SW 1271 (cell line): ENCODE data around the gene CLIC5.
A peak's percentile ranks its signal among the peaks of the same experiment; 100 is the strongest.

ENCODE experiments used
- DNase-seq, 2 experiments: peaks; one replicate each; lab custom pipeline; 2025; lab: John Stamatoyannopoulos, UW

Gene CLIC5

DNA sequence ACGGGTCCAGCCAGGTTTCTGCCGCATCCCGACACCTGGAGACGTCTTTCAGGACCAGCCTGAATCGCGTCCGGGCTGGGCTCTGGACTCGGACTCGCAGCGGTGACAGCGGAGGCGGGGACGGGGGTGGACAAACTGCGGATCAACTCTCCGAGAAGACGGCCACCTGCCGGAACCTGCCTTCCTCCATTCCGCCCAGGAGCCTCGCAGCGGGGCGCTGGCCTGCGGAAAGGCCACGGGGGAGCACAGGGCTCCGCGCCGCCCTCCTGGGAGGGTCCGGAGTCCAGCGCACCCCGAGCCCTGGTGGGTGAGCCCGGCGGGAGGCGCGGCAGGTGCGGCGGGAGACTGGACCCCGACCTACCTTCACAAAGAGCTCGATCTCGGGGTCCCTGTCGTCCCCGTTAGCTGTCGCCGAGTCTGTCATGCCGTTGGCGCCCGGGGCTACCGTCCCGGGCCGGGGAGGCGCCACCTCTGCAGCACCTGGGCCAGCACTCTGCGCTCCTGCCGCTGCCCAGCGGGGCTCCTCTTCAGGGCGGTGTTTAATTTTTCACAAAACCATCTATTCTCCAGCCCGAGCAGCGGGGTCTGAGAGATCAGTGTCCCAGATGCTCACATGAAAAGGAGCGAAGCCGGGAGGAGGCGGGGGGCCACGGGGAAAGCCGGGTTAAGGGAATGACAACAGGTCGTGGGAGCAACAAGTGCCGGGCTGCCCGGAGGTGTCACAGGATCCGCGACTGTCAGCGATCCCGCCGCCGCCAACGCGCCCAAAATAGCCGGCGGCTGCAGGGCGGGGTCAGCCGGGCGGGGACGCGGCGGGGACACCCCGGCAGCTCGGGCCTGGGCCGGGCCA, at the start of gene CLIC5:
CLIC5 (minus strand) TSS at position 742 of the 850 bp plus-strand sequence; CDS start at position 424, 318 bp downstream.
- DNase-seq: no peak

GRCh38 chr6:46062991-46063390, 47.3 kb upstream of the CLIC5 start:
- DNase-seq: no peak

DNA sequence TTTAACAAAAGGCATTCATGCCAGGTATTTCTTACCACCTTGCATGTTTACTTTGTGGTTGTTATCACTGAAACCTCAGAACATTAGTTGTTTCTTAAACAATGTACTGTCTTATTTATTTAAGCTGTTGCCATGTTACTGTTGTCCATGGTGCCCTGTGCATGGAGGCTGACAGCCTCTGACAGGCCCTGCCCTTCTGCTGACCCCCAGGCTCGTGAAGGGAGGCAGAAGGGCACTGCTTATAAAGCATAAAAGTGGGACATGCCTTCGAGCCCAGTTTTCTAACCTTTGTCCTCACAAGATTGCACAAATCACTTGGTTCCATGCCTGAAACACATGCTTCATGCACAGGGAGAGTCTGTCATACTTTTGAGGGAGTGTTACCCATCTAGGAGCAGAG, 46.7 kb upstream of the CLIC5 start:
- no peak for DNase-seq

GRCh38 chr6:46061497-46061896, 45.8 kb upstream of the CLIC5 start:
- DNase-seq: no peak

DNA sequence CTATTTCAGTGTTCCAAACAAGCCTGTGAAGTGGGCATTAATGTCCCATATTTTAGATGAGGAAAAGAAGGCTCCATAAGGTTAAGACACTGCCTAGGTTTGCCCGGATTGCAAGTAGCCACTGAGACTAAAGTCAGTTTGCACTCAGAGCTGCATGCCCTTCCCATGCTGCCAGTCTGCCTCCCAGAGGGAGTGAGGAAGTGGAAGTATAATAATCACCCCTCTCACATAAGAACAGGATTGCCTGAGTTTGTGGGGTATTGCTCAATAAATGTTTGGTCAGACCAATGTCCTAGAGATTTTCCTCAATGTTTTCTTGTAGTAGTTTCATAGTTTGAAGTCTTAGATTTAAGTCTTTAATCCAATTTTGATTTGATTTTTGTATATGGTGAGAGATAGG, 43.9 kb upstream of the CLIC5 start:
- DNase-seq: no peak

- no peak for DNase-seq
Observed at GRCh38 chr6:46058951-46059350, 43.3 kb upstream of the CLIC5 start.

DNA sequence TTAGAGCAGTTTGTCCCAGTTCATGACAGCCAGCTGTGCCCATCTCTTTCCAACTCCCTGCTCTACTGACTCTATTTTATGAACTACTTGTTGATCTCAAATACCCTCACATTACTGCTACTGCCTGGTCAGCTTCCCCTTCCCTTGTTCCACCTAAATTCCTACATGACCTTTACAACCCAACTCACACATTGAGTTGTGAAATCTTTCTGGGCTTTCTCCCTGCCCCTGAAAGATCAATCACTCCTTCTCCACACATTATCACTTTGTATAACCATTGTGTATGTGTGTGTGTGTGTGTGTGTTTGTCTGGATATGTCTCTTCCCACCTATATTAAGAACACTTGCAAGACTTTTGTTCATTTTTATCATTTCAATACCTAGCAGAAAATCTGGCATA, 42.1 kb upstream of the CLIC5 start:
- DNase-seq: no peak

DNA sequence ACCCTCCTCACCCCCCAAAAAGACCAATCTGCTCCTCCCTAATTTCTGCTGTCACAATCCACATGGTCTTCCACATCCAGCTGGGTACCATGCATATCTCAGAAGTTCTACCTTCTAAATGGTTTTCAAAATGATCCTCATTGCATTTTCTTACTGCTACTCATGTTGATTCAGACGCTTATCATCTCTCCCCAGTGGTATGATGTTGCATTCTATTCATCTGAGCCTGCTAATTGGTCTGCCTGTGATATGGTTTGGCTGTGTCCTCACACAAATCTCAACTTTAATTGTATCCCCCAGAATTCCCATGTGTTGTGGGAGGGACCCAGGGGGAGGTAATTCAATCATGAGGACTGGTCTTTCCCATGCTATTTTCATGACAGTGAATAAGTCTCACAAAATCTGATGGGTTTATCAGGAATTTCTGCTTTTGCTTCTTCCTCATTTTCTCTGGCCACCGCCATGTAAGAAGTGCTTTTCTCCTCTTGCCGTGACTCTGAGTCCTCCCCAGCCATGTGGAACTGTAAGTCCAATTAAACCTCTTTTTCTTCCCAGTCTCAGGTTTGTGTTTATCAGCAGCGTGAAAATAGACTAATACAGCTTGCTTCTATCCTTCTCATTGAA, 41.4 kb upstream of the CLIC5 start:
- no peak for DNase-seq

GRCh38 chr6:46054516-46054915, 38.9 kb upstream of the CLIC5 start:
- DNase-seq: no peak

GRCh38 chr6:46053039-46053933, 37.6 kb upstream of the CLIC5 start:
- DNase-seq: no peak

- no peak for DNase-seq
Observed at GRCh38 chr6:46052479-46052878, 36.8 kb upstream of the CLIC5 start.

DNA sequence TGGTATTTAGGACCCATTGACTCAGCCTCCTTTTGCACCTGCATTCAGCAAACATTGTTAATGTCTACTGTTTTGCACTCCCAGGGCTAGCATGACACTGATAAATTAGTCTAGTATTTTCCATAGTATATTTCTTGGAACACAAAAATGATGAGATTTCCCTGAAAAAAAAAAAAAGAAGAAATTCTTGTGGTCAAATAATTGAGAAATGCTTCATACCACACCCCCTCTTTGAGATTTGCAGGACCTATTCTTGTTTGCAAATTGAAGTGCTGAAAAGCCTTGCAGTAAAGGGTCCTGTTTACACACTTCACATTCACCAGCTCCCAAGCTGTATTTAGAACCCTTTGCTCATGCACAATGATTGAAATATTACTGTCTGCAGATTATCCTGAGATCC, 36.3 kb upstream of the CLIC5 start:
- DNase-seq: no peak

DNA sequence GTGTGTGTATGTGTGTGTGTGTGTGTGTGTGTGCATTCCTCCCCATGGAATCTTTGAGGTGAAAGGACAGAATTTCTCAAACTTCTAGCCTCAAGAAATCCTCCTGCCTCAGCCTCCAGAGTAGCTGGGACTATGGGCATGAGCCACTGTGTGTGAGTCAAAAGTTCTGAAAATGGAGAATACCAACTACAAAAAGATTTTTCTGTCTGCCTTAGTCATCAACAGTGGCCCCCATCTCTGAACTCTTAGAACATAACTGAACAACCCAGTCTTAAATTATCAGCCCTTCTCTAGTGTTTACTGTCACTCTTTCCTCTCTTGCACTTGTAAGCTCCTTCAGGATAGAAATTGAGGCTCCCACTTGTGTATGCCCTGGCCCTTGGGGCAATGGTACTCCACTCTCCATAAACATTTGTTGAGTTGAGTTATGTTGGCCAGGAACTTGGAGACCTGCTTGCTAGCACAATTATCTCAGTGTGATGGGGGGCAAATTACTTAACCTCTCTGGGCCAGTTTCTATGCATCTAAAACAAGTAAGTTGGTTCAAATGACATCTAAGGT, 35.3 kb upstream of the CLIC5 start:
- DNase-seq: no peak

- no peak for DNase-seq
Observed at GRCh38 chr6:46048646-46049297, 33.1 kb upstream of the CLIC5 start.

GRCh38 chr6:46046558-46047174, 31.0 kb upstream of the CLIC5 start:
- DNase-seq: no peak

- DNase-seq: peak; percentile 34 to 65
Observed at GRCh38 chr6:46044881-46045617, 29.4 kb upstream of the CLIC5 start.

GRCh38 chr6:46042355-46042999, 26.8 kb upstream of the CLIC5 start:
- peak; percentile 14 to 25 for DNase-seq

- no peak for DNase-seq
Observed at GRCh38 chr6:46040288-46040687, 24.6 kb upstream of the CLIC5 start.

GRCh38 chr6:46039646-46040045, 24.0 kb upstream of the CLIC5 start:
- no peak for DNase-seq

DNA sequence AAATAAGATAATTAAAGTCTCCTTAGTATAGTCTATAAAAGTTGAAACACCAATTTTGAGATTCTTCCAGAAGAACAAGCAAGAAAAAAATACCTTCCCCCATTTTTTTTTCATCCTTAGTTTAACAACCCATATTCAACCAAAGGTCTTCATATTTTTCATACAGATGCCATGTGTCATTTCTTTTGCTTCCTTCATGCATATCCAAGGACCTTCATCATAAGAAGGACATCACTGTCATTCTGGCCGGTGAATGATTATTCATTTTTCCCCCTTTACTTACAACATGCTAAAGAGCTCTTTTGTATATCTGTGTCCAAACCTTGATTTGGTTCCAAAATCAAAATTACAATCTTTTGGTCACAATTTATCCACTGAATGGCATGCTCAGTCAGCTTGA, 21.3 kb upstream of the CLIC5 start:
- no peak for DNase-seq
